Activated T-helper 2 cell treated with anti-CD3 and anti-CD28 coated beads, Interferon-gamma antibody, Interleukin-2, Interleukin-4, amounts not matched to agents 10 μg/mL and 5 μg/mL and 100 μg/mL, durations not matched to agents 14 hours and 24 hours and 36 hours (primary cell): ENCODE results near the gene PNPLA2. TPM values are rescaled to one million over a fixed set of nuclear protein-coding genes. Genes with fewer than 3 reads are reported as not detected.

Experiments used
- DNase-seq: peaks from one replicate; pipeline ENCODE4 v3.0.0; 2021; ENCODE audit warnings: low spot score
- H3K27ac Mint-ChIP-seq: one replicate; pipeline ENCODE4 v1.8.0; 2021; ENCODE audit warnings: mixed read lengths
- H3K27me3 Mint-ChIP-seq: one replicate; pipeline ENCODE4 v1.8.0; 2021; ENCODE audit warnings: low read depth, mixed read lengths
- H3K36me3 Mint-ChIP-seq: one replicate; pipeline ENCODE4 v1.8.0; 2021; ENCODE audit warnings: low read depth, mixed read lengths
- H3K4me1 Mint-ChIP-seq: one replicate; pipeline ENCODE4 v1.8.0; 2021; ENCODE audit warnings: low read depth, mixed read lengths
- H3K4me3 Mint-ChIP-seq: one replicate; pipeline ENCODE4 v1.8.0; 2021; ENCODE audit warnings: low read depth, mild to moderate bottlenecking, moderate library complexity, mixed read lengths
- H3K9me3 Mint-ChIP-seq: one replicate; pipeline ENCODE4 v1.8.0; 2021; ENCODE audit warnings: mixed read lengths
- intact Hi-C: fragments of 100-400 bp; cut with micrococcal nuclease; formaldehyde crosslinking; loops from one replicate; pipeline ENCODE4 v1.15.1; 2023
- total RNA-seq: library from RNA; stranded (reverse); gene quantifications from 2 replicates; pipeline ENCODE4 v1.2.3, GENCODE V29; 2022

Gene PNPLA2, protein sequence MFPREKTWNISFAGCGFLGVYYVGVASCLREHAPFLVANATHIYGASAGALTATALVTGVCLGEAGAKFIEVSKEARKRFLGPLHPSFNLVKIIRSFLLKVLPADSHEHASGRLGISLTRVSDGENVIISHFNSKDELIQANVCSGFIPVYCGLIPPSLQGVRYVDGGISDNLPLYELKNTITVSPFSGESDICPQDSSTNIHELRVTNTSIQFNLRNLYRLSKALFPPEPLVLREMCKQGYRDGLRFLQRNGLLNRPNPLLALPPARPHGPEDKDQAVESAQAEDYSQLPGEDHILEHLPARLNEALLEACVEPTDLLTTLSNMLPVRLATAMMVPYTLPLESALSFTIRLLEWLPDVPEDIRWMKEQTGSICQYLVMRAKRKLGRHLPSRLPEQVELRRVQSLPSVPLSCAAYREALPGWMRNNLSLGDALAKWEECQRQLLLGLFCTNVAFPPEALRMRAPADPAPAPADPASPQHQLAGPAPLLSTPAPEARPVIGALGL
- 56.1 and 59.8 TPM in 2 replicates for total RNA-seq

GRCh38 chr11:818396-819128 is at the start of gene PNPLA2:
PNPLA2 (plus strand) TSS chr11:818914; CDS start chr11:819719, 805 bp downstream.
- Mint-ChIP-seq H3K36me3 (peaks cover 13% of the 10 kb centered on the region), H3K9me3 (no peaks in the 10 kb centered on the region), H3K4me1 (peaks cover 8% of the 10 kb centered on the region), H3K4me3 (peak within 1 kb of the TSS; percentile 80), H3K27me3 (no peaks in the 10 kb centered on the region), H3K27ac (peak within 1 kb of the TSS; percentile 62)
- DNase-seq: no peak
- intact Hi-C loops: loop anchor here (1.0 to 5.0 kb wide), 2 partner anchors 9 to 611 kb away; partner anchors contain the start of genes BET1L, RIC8A and RPLP2

DNA sequence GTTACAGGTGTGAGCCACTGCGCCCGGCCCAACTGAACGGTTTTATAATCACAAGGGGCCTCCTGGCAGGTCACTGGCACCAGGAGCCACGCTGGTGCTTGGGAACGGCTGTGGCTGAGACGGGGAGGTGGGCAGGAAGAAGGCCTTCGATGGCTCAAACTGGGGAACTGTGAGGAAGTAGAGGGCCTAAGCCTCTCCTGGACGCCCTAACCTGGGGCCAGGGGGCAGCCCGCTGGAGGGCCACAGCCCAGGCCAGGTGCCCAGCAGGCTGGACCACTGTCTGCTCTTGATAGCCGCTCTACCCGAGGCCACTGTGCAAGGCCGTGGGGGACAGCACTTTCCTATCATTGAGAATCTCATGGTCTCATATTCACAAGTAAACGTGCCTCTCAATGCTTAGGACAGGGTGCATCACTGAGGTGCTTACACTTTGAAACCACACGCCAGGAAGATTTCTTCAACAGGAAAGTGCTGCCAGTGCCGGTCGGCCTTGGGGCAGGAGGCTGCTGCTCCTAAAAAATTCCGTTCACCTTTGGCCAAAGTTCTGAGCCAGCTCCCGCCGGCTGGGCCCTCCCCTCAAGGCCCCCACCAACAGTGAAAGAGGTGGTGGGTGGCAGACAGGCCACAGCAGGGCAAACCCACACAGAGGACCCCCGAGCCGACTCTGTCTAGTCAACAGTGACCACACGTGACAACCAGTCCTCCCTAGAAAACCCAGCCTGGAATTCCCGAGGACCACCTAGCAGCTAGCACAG is 48.6 kb upstream of the PNPLA2 start:
- H3K36me3 Mint-ChIP-seq: peaks cover 32% of the 10 kb centered on the region
- no peak overlapping the region for H3K27ac Mint-ChIP-seq
- DNase-seq: no peak

GRCh38 chr11:770642-771616 is 47.8 kb upstream of the PNPLA2 start:
- intact Hi-C loops: no loop called here
- Mint-ChIP-seq H3K36me3 (peaks cover 34% of the 10 kb centered on the region), H3K4me3 (no peak overlapping the region)

More for the DNA sequence above, 48.6 kb upstream of the PNPLA2 start:
- H3K27me3 Mint-ChIP-seq: no peaks in the 10 kb centered on the region
- peaks cover 4% of the 10 kb centered on the region for H3K4me1 Mint-ChIP-seq
- H3K4me3 Mint-ChIP-seq: no peak overlapping the region
- H3K9me3 Mint-ChIP-seq: no peaks in the 10 kb centered on the region
- intact Hi-C loops: no loop called here

GRCh38 chr11:771617-772204 is 47.0 kb upstream of the PNPLA2 start:
- no peaks in the 10 kb centered on the region for H3K27me3 Mint-ChIP-seq
- no peak overlapping the region for H3K27ac Mint-ChIP-seq
- no peaks in the 10 kb centered on the region for H3K9me3 Mint-ChIP-seq
- intact Hi-C loops: no loop called here
- DNase-seq: no peak
- no peak overlapping the region for H3K4me3 Mint-ChIP-seq
- H3K36me3 Mint-ChIP-seq: peaks cover 32% of the 10 kb centered on the region
- H3K4me1 Mint-ChIP-seq: peaks cover 11% of the 10 kb centered on the region

More at GRCh38 chr11:770642-771616, 47.8 kb upstream of the PNPLA2 start:
- H3K4me1 Mint-ChIP-seq: peaks cover 8% of the 10 kb centered on the region
- H3K27ac Mint-ChIP-seq: no peak overlapping the region
- H3K27me3 Mint-ChIP-seq: no peaks in the 10 kb centered on the region
- no peak for DNase-seq
- no peaks in the 10 kb centered on the region for H3K9me3 Mint-ChIP-seq

- peaks cover 10% of the 10 kb centered on the region for H3K4me1 Mint-ChIP-seq
- intact Hi-C loops: no loop called here
- no peak for DNase-seq
Measured at GRCh38 chr11:772429-773390, 46.0 kb upstream of the PNPLA2 start.

GRCh38 chr11:773425-773824 is 45.3 kb upstream of the PNPLA2 start:
- Mint-ChIP-seq H3K36me3 (peaks cover 26% of the 10 kb centered on the region), H3K4me3 (no peak overlapping the region), H3K27ac (no peak overlapping the region), H3K27me3 (no peaks in the 10 kb centered on the region), H3K4me1 (peaks cover 10% of the 10 kb centered on the region), H3K9me3 (no peaks in the 10 kb centered on the region)
- DNase-seq: no peak
- intact Hi-C loops: no loop called here

More at GRCh38 chr11:772429-773390, 46.0 kb upstream of the PNPLA2 start:
- H3K9me3 Mint-ChIP-seq: no peaks in the 10 kb centered on the region
- no peak overlapping the region for H3K4me3 Mint-ChIP-seq
- no peaks in the 10 kb centered on the region for H3K27me3 Mint-ChIP-seq
- H3K27ac Mint-ChIP-seq: no peak overlapping the region
- peaks cover 26% of the 10 kb centered on the region for H3K36me3 Mint-ChIP-seq

DNA sequence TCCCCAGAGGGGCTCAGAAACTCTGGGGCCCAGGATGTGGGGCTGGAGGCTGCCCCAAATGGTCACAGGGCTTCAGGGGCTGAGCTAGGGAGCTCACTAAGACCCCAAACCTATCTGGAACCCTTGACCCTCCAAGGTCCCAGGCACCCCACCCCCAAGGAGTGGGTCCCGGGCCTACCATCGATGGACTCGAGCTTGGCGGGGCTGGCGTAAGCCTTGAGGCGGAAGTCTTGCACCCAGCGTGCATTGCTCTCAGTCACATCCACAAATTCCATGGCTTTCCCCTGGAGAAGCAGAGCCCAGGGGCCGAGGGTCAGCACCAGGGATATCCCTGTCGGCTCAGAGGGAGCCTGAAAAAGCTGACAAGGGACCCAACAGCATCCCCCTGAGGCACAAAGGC is 44.9 kb upstream of the PNPLA2 start:
- no peak for DNase-seq
- Mint-ChIP-seq H3K27me3 (no peaks in the 10 kb centered on the region), H3K27ac (no peak overlapping the region), H3K9me3 (no peaks in the 10 kb centered on the region), H3K4me3 (no peak overlapping the region), H3K4me1 (peaks cover 10% of the 10 kb centered on the region), H3K36me3 (peaks cover 27% of the 10 kb centered on the region)
- intact Hi-C loops: no loop called here

GRCh38 chr11:774873-775592 is 43.7 kb upstream of the PNPLA2 start:
- no peak for DNase-seq
- Mint-ChIP-seq H3K36me3 (peaks cover 28% of the 10 kb centered on the region), H3K9me3 (no peaks in the 10 kb centered on the region), H3K27ac (no peak overlapping the region), H3K4me3 (peak overlapping the region; percentile 67), H3K4me1 (peaks cover 13% of the 10 kb centered on the region), H3K27me3 (no peaks in the 10 kb centered on the region)
- intact Hi-C loops: no loop called here

DNA sequence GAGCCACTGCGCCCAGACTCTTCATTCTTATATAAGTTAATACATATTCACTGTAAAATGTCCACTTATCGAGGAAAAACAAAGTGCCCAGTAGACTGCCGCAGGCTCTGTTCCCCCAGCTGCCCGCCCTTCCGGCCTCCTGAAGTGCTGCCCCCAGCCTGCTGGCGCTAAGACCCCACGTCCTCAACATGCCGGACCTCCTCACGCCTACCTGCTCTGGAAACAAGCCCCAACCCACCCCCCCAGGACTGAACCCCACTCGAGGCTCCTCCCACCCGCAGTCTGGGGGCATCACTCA is 42.5 kb upstream of the PNPLA2 start:
- no peaks in the 10 kb centered on the region for H3K27me3 Mint-ChIP-seq
- peaks cover 19% of the 10 kb centered on the region for H3K4me1 Mint-ChIP-seq
- DNase-seq: no peak
- intact Hi-C loops: loop anchor here (2.0 kb wide), 1 partner anchor 29 kb away; the partner anchor contains the start of gene TALDO1
- peak overlapping the region; percentile 81 for H3K27ac Mint-ChIP-seq
- H3K36me3 Mint-ChIP-seq: peaks cover 27% of the 10 kb centered on the region
- peak overlapping the region; percentile 88 for H3K4me3 Mint-ChIP-seq
- H3K9me3 Mint-ChIP-seq: no peaks in the 10 kb centered on the region

DNA sequence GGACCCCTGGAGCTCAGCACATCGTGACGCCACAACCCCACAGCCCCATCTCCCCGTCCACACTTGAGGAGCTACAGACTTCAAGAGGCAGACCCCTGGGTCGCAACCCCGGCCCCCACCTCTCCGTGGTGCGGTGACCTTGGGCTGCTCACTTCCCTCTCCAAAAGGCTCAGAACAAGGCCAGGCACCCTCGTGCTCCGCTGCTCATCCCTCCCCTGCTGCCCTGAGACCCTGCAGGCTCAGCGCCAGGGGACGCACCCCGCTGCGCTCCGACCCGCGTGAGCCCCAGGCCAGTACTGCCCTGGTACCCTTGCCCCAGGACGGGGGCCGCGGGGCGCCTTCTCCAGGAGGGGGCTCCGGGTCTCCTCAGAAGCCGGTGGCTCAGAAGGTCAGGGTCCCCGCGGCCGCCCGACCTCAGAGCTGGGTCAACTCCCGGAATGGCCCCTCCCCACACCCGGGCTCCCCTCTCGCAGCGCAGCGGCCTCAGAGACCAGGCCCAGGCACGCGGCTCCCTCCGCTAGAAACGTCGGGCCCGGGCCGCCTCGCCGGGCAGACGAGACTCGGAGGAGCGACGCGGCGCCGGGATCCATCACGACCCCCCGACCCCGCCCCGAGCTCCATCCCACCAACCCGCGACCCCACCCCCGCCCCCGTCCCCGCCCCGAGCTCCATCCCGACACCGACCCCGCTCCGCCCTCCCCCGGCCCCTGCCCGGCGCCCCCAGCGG is 42.0 kb upstream of the PNPLA2 start:
- intact Hi-C loops: loop anchor here (1.0 to 2.0 kb wide), 3 partner anchors 20 to 81 kb away; partner anchors contain the start of genes DEAF1, TALDO1 and TMEM80
- peak overlapping the region; percentile 88 for H3K4me3 Mint-ChIP-seq
- no peaks in the 10 kb centered on the region for H3K9me3 Mint-ChIP-seq
- no peak for DNase-seq
- no peaks in the 10 kb centered on the region for H3K27me3 Mint-ChIP-seq
- peaks cover 19% of the 10 kb centered on the region for H3K4me1 Mint-ChIP-seq
- H3K36me3 Mint-ChIP-seq: peaks cover 27% of the 10 kb centered on the region
- H3K27ac Mint-ChIP-seq: peak overlapping the region; percentile 81
